Neural progenitor cell (in vitro differentiated cells): ENCODE data around the gene ZNF564. TPM values are rescaled to one million over a fixed set of nuclear protein-coding genes. Genes with fewer than 3 reads are reported as not detected.
A peak's percentile ranks its signal among the peaks of the same experiment; 100 is the strongest.

Source experiments
- DNase-seq: peaks from one replicate; pipeline ENCODE4 v3.0.0-alpha.2; 2016; ENCODE audit warnings: low spot score
- H2AFZ ChIP-seq: fragments of 200-600 bp; sonication (generic); replicated peaks from 2 replicates; pipeline ENCODE4 v1.6.1; 2016; ENCODE audit warnings: antibody characterized with exemption
- H3F3A ChIP-seq: fragments of 200-600 bp; sonication (generic); 2 replicates; pipeline ENCODE4 v1.6.1; 2016; ENCODE audit warnings: antibody characterized with exemption, low read depth
- H3K27ac ChIP-seq: fragments of 200-600 bp; sonication (generic); 2 replicates; pipeline ENCODE4 v1.5.1; 2016; ENCODE audit warnings: mild to moderate bottlenecking
- H3K27me3 ChIP-seq: fragments of 200-600 bp; sonication (generic); 2 replicates; pipeline ENCODE4 v1.6.1; 2016; ENCODE audit warnings: mild to moderate bottlenecking, moderate library complexity
- H3K36me3 ChIP-seq: fragments of 200-600 bp; sonication (generic); 2 replicates; pipeline ENCODE4 v1.5.1; 2016
- H3K4me1 ChIP-seq: fragments of 200-600 bp; sonication (generic); 2 replicates; pipeline ENCODE4 v1.6.1; 2016; ENCODE audit warnings: mixed run types
- H3K4me2 ChIP-seq: fragments of 200-600 bp; sonication (generic); 2 replicates; pipeline ENCODE4 v1.6.1; 2016
- H3K4me3 ChIP-seq: fragments of 200-600 bp; sonication (generic); 2 replicates; pipeline ENCODE4 v1.5.1; 2016
- H3K79me2 ChIP-seq: fragments of 200-600 bp; sonication (generic); 2 replicates; pipeline ENCODE4 v1.6.1; 2016; ENCODE audit warnings: low read depth
- H3K9ac ChIP-seq: fragments of 200-600 bp; sonication (generic); 2 replicates; pipeline ENCODE4 v1.6.1; 2016
- H3K9me3 ChIP-seq: fragments of 200-600 bp; sonication (generic); 2 replicates; pipeline ENCODE4 v1.5.1; 2016; ENCODE audit warnings: low read depth
- H4K20me1 ChIP-seq: fragments of 200-600 bp; sonication (generic); 2 replicates; pipeline ENCODE4 v1.6.1; 2016; ENCODE audit warnings: low read depth
- H3K27ac Mint-ChIP-seq: 3 replicates; pipeline ENCODE4 v1.8.0; 2021; ENCODE audit warnings: mixed read lengths
- H3K27me3 Mint-ChIP-seq: 2 replicates; pipeline ENCODE4 v1.8.0; 2022; ENCODE audit warnings: low read depth, mild to moderate bottlenecking, inconsistent platforms, moderate library complexity, mixed read lengths; ENCODE audit not compliant: insufficient read depth
- H3K36me3 Mint-ChIP-seq: 3 replicates; pipeline ENCODE4 v1.8.0; 2021; ENCODE audit warnings: mixed read lengths
- H3K4me1 Mint-ChIP-seq: 3 replicates; pipeline ENCODE4 v1.8.0; 2021; ENCODE audit warnings: mixed read lengths
- H3K4me3 Mint-ChIP-seq: 3 replicates; pipeline ENCODE4 v1.8.0; 2021; ENCODE audit warnings: mild to moderate bottlenecking, moderate library complexity, mixed read lengths
- H3K9me3 Mint-ChIP-seq: 3 replicates; pipeline ENCODE4 v1.8.0; 2020; ENCODE audit warnings: mixed read lengths
- CTCF ChIP-seq: fragments of 200-600 bp; sonication (generic); IDR thresholded peaks from 2 replicates; pipeline ENCODE4 v1.5.1; 2017; ENCODE audit warnings: antibody characterized with exemption, mild to moderate bottlenecking
- EZH2 ChIP-seq: fragments of 200-600 bp; sonication (generic); IDR thresholded peaks from 2 replicates; pipeline ENCODE4 v1.6.1; 2017; ENCODE audit warnings: antibody characterized with exemption, mild to moderate bottlenecking, moderate library complexity
- EZH2phosphoT487 ChIP-seq: fragments of 200-600 bp; sonication (generic); IDR thresholded peaks from 2 replicates; pipeline ENCODE4 v1.6.1; 2017; ENCODE audit warnings: antibody characterized with exemption
- total RNA-seq: library from RNA; depleted of rRNA; stranded (reverse); fragments of >200 nt; gene quantifications from 2 replicates; pipeline ENCODE4 v1.2.3, GENCODE V29; 2015; ENCODE audit warnings: low replicate concordance

The ZNF564 gene
- total RNA-seq, 1 donor from 2014 or later = 13.9 TPM

DNA sequence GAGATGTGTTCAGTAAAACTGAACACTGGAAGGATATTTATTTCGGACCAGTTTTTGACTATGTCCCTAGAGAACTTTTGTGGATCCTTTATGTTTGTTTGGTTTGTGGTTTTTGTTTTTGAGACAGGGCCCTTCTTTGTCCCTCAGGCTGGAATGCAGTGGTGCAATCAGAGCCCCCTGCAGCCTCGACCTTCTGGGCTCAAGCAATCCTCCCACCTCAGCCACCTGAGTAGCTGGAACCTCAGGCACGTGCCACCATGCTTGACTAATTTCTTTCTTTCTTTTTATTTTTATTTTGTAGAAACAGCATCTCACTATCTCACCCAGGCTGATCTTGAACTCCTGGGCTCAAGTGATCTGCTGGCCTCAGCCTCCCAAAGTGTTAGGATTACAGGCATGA, 65.7 kb downstream of the ZNF564 start:
- TF ChIP-seq CTCF (no peak), EZH2 (no peak), EZH2phosphoT487 (no peak)
- peaks cover 30% of the 10 kb centered on the region for H3K79me2 ChIP-seq
- no peaks in the 10 kb centered on the region for H3K36me3 ChIP-seq
- Mint-ChIP-seq H3K4me1 (peaks cover 22% of the 10 kb centered on the region), H3K27me3 (peaks cover 4% of the 10 kb centered on the region), H3K4me3 (peak overlapping the region; percentile 88), H3K36me3 (peaks cover 18% of the 10 kb centered on the region), H3K27ac (peak overlapping the region; percentile 97), H3K9me3 (peaks cover 38% of the 10 kb centered on the region)
- no peaks in the 10 kb centered on the region for H4K20me1 ChIP-seq
- H3K4me3 ChIP-seq = no peak overlapping the region
- no peak overlapping the region for H3K9ac ChIP-seq
- H2AFZ ChIP-seq = peak overlapping the region; percentile 86
- no peaks in the 10 kb centered on the region for H3K9me3 ChIP-seq
- no peaks in the 10 kb centered on the region for H3K27me3 ChIP-seq
- no peak overlapping the region for H3K27ac ChIP-seq
- peaks cover 9% of the 10 kb centered on the region for H3F3A ChIP-seq
- DNase-seq = peak; percentile 13
- peak overlapping the region; percentile 92 for H3K4me2 ChIP-seq
- H3K4me1 ChIP-seq = peaks cover 7% of the 10 kb centered on the region

DNA sequence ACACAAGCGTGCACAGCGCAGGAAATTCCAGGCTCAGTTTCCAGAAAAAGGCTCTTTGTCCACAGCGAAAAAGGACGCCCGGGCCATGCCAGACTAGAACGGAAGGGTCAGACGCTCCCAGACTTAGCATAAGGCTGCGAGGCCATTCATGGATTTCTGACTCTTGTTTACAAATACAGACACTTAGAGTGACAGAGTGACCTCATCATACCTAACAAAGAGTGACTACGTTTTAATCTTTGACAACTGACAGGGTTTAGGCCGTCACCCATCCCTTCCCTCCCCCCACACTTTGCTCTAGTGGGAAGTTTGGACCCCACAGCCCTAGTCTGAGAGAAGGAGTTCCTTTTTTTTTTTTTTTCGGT, 66.2 kb downstream of the ZNF564 start:
- H3K27ac ChIP-seq = no peak overlapping the region
- TF ChIP-seq CTCF (no peak), EZH2 (no peak), EZH2phosphoT487 (no peak)
- H3K4me1 Mint-ChIP-seq = peaks cover 22% of the 10 kb centered on the region
- H3F3A ChIP-seq = peaks cover 9% of the 10 kb centered on the region
- H3K4me3 ChIP-seq = peak overlapping the region; percentile 78
- H3K27me3 Mint-ChIP-seq = peaks cover 4% of the 10 kb centered on the region
- H4K20me1 ChIP-seq = no peaks in the 10 kb centered on the region
- peak overlapping the region; percentile 88 for H3K4me3 Mint-ChIP-seq
- no peaks in the 10 kb centered on the region for H3K27me3 ChIP-seq
- peak overlapping the region; percentile 92 for H3K4me2 ChIP-seq
- H3K9me3 Mint-ChIP-seq = peaks cover 33% of the 10 kb centered on the region
- peaks cover 7% of the 10 kb centered on the region for H3K4me1 ChIP-seq
- H3K36me3 Mint-ChIP-seq = peaks cover 18% of the 10 kb centered on the region
- no peak for DNase-seq
- no peaks in the 10 kb centered on the region for H3K36me3 ChIP-seq
- no peak overlapping the region for H3K9ac ChIP-seq
- peaks cover 34% of the 10 kb centered on the region for H3K79me2 ChIP-seq
- no peaks in the 10 kb centered on the region for H3K9me3 ChIP-seq
- H2AFZ ChIP-seq = peak overlapping the region; percentile 86
- H3K27ac Mint-ChIP-seq = peak overlapping the region; percentile 97

DNA sequence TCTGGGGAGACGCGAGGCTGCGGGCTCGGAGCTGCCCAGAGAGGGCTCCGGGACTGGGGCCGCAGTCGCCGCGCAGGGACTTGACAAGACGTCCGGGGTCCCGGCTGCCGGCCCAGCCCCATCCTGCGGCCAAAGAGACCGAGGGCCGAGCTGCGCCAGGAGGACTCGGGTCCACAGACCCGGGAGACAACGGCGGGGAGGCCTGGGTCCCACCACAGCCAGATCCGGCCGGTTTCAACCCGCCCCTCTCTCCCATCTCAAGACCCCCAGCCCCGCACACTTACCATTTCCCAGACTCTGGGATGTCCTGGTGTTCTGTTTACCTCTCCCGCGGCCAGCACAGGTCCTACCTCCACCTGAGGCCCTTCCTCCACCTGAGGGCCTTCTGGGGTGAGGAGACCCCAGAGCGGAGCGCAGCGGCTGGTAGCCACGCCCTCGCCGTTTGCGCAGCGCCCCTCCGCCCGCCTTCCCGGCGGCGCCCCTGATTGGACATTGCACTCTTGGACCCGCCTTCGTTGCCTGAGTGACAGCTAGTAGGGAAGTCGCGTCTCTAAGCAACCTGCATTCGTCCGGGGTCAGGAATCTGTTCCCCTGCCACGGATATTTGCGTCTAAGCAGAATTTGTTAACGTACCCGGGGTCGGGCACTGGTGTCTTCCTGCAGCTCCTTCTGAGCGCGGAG, 66.8 kb downstream of the ZNF564 start, which contains the start of gene ZNF709:
TSS of gene ZNF709 (minus strand) at position 446 of the 681 bp plus-strand sequence. CDS start at position 287, 159 bp downstream.
- peak within 1 kb of the TSS; percentile 86 for H2AFZ ChIP-seq
- no peaks in the 10 kb centered on the region for H3K36me3 ChIP-seq
- peaks cover 39% of the 10 kb centered on the region for H3K79me2 ChIP-seq
- H3K27me3 ChIP-seq = no peaks in the 10 kb centered on the region
- H3K27ac ChIP-seq = peak within 1 kb of the TSS; percentile 68
- H4K20me1 ChIP-seq = no peaks in the 10 kb centered on the region
- H3K4me2 ChIP-seq = peak within 1 kb of the TSS; percentile 92
- Mint-ChIP-seq H3K36me3 (peaks cover 22% of the 10 kb centered on the region), H3K27ac (peak within 1 kb of the TSS; percentile 97), H3K4me1 (peaks cover 22% of the 10 kb centered on the region), H3K9me3 (peaks cover 35% of the 10 kb centered on the region), H3K27me3 (peaks cover 4% of the 10 kb centered on the region), H3K4me3 (peak within 1 kb of the TSS; percentile 88)
- TF ChIP-seq EZH2phosphoT487 (no peak), CTCF (no peak), EZH2 (peak; percentile 22)
- H3K9me3 ChIP-seq = no peaks in the 10 kb centered on the region
- peak within 1 kb of the TSS; percentile 78 for H3K4me3 ChIP-seq
- peak within 1 kb of the TSS; percentile 84 for H3K9ac ChIP-seq
- DNase-seq = peak; percentile 97
- H3F3A ChIP-seq = peaks cover 9% of the 10 kb centered on the region
- H3K4me1 ChIP-seq = peaks cover 7% of the 10 kb centered on the region
